Trophoblast cell (in vitro differentiated cells and primary cell): Measurements from ENCODE around the gene HMG20B. TPM values are rescaled to one million over a fixed set of nuclear protein-coding genes. Genes with fewer than 3 reads are reported as not detected.

ENCODE experiments used
- DNase-seq, 2 donors: peaks; one replicate each; pipeline ENCODE4 v3.0.0-alpha.2; 2016
- H2AFZ ChIP-seq: 2 replicates; pipeline ENCODE4 v1.6.1; 2013; ENCODE audit warnings: low read length, moderate library complexity, mild to moderate bottlenecking; ENCODE audit not compliant: insufficient read depth, poor library complexity
- H2AK5ac ChIP-seq: 2 replicates; pipeline ENCODE4 v1.6.1; 2013; ENCODE audit warnings: mild to moderate bottlenecking, low read length
- H2BK120ac ChIP-seq: 2 replicates; pipeline ENCODE4 v1.6.1; 2013; ENCODE audit warnings: low read length, mild to moderate bottlenecking, moderate library complexity; ENCODE audit not compliant: insufficient read depth, poor library complexity
- H2BK12ac ChIP-seq: 2 replicates; pipeline ENCODE4 v1.6.1; 2013; ENCODE audit warnings: mild to moderate bottlenecking, low read length, moderate library complexity
- H2BK5ac ChIP-seq: 2 replicates; pipeline ENCODE4 v1.6.1; 2013; ENCODE audit warnings: low read length, low read depth, moderate library complexity, mild to moderate bottlenecking; ENCODE audit not compliant: poor library complexity
- H3K14ac ChIP-seq: 2 replicates; pipeline ENCODE4 v1.6.1; 2013; ENCODE audit warnings: mild to moderate bottlenecking, low read length
- H3K18ac ChIP-seq: 2 replicates; pipeline ENCODE4 v1.6.1; 2013; ENCODE audit warnings: mild to moderate bottlenecking, low read length
- H3K23ac ChIP-seq: 2 replicates; pipeline ENCODE4 v1.6.1; 2013; ENCODE audit warnings: low read length
- H3K27ac ChIP-seq: 2 replicates; pipeline ENCODE4 v1.5.1; 2013; ENCODE audit warnings: low read depth, mild to moderate bottlenecking, inconsistent platforms, low read length, moderate library complexity
- H3K27me3 ChIP-seq: 2 replicates; pipeline ENCODE4 v1.6.1; 2013; ENCODE audit warnings: inconsistent platforms, mild to moderate bottlenecking, low read length, moderate library complexity; ENCODE audit not compliant: insufficient read depth
- H3K36me3 ChIP-seq, 2 experiments: 1 replicate in 1 of 2; 2 replicates in 1 of 2; pipeline ENCODE4 v1.6.1; 2013; ENCODE audit warnings: low read length in 2 of 2, mild to moderate bottlenecking in 2 of 2, moderate library complexity in 1 of 2; ENCODE audit not compliant: insufficient read depth in 2 of 2, control insufficient read depth in 1 of 2
- H3K4ac ChIP-seq: 2 replicates; pipeline ENCODE4 v1.6.1; 2013; ENCODE audit warnings: low read depth, mild to moderate bottlenecking, low read length, moderate library complexity
- H3K4me1 ChIP-seq, 2 experiments: 1 replicate in 1 of 2; 2 replicates in 1 of 2; pipeline ENCODE4 v1.6.1; 2013; ENCODE audit warnings: low read length in 2 of 2, mild to moderate bottlenecking in 2 of 2, moderate library complexity in 1 of 2; ENCODE audit not compliant: insufficient read depth in 2 of 2, control insufficient read depth in 1 of 2
- H3K4me2 ChIP-seq: 2 replicates; pipeline ENCODE4 v1.6.1; 2013; ENCODE audit warnings: inconsistent platforms, mild to moderate bottlenecking, low read length, moderate library complexity
- H3K4me3 ChIP-seq: 2 replicates; pipeline ENCODE4 v1.5.1; 2013; ENCODE audit warnings: mild to moderate bottlenecking, low read depth, low read length, inconsistent platforms
- H3K79me1 ChIP-seq: one replicate; pipeline ENCODE4 v1.6.1; 2013; ENCODE audit warnings: low read length
- H3K79me2 ChIP-seq: 2 replicates; pipeline ENCODE4 v1.6.1; 2013; ENCODE audit warnings: low read length, mild to moderate bottlenecking; ENCODE audit not compliant: control insufficient read depth, insufficient read depth, poor library complexity
- H3K9ac ChIP-seq: 2 replicates; pipeline ENCODE4 v1.6.1; 2013; ENCODE audit warnings: mild to moderate bottlenecking, low read length
- H3K9me3 ChIP-seq: 2 replicates; pipeline ENCODE4 v1.6.1; 2013; ENCODE audit warnings: low read depth, mild to moderate bottlenecking, control low read depth, inconsistent platforms, low read length; ENCODE audit not compliant: insufficient read depth
- H4K12ac ChIP-seq: 2 replicates; pipeline ENCODE4 v1.6.1; 2013; ENCODE audit warnings: low read depth, mild to moderate bottlenecking, low read length, moderate library complexity
- H4K8ac ChIP-seq: 2 replicates; pipeline ENCODE4 v1.6.1; 2013; ENCODE audit warnings: low read depth, mild to moderate bottlenecking, low read length, moderate library complexity
- H4K91ac ChIP-seq: one replicate; pipeline ENCODE4 v1.6.1; 2013; ENCODE audit warnings: low read depth, mild to moderate bottlenecking, low read length, moderate library complexity
- WGBS: extraction: QIAGEN DNeasy Blood & Tissue Kit; methylation state at CpG from one replicate; pipeline ENCODE4 v1.1.7; 2013; ENCODE audit warnings: missing lambda C conversion rate; ENCODE audit not compliant: insufficient read length, insufficient coverage; ENCODE audit errors: extremely low coverage; 5-methylcytosine and 5-hydroxymethylcytosine counted together
- polyA plus RNA-seq: library from polyadenylated mRNA; stranded (reverse); fragments of 200-250 nt; gene quantifications from 2 replicates; pipeline ENCODE4 v1.2.3, GENCODE V29; 2013

The HMG20B gene
- 165 and 170 TPM in 2 replicates for polyA plus RNA-seq

GRCh38 chr19:3572855-3573161, at the start of gene HMG20B:
TSS of gene HMG20B (plus strand) at chr19:3572944. CDS start at chr19:3573310, 366 bp downstream.
- WGBS, result no CpG with 5 or more reads among the region's 30 CpGs
- no peak for DNase-seq

GRCh38 chr19:3523361-3524077, 49.2 kb upstream of the HMG20B start:
- Histone ChIP-seq H2BK120ac (no peak overlapping the region), H2BK12ac (no peak overlapping the region), H3K4me3 (no peak overlapping the region), H4K91ac (no peak overlapping the region), H2BK5ac (no peak overlapping the region), H3K4me2 (no peak overlapping the region), H4K8ac (no peak overlapping the region), H3K4me1 (peaks cover 17 to 29% of the 10 kb centered on the region in 2 experiments), H3K9me3 (no peaks in the 10 kb centered on the region), H3K9ac (no peak overlapping the region), H3K23ac (no peak overlapping the region), H3K27ac (no peak overlapping the region), H3K27me3 (no peaks in the 10 kb centered on the region), H3K18ac (no peak overlapping the region), H3K4ac (no peak overlapping the region), H3K14ac (no peak overlapping the region), H3K36me3 (peaks cover 74 to 80% of the 10 kb centered on the region in 2 experiments), H3K79me2 (peaks cover 7% of the 10 kb centered on the region), H2AK5ac (no peak overlapping the region), H2AFZ (no peak overlapping the region), H4K12ac (no peak overlapping the region), H3K79me1 (peaks cover 4% of the 10 kb centered on the region)
- whole genome bisulfite sequencing, result no CpG with 5 or more reads among the region's 21 CpGs
- no peak for DNase-seq

More at GRCh38 chr19:3572855-3573161, at the start of gene HMG20B:
- peak within 1 kb of the TSS; percentile 98 for H3K18ac ChIP-seq
- H3K9me3 ChIP-seq, result peaks cover 2% of the 10 kb centered on the region
- H3K4me2 ChIP-seq, result peak within 1 kb of the TSS; percentile 98
- no peaks in the 10 kb centered on the region for H3K27me3 ChIP-seq
- H3K36me3 ChIP-seq, result peaks cover 20 to 23% of the 10 kb centered on the region in 2 experiments
- H3K4me1 ChIP-seq, result peaks cover 17 to 20% of the 10 kb centered on the region in 2 experiments
- peak within 1 kb of the TSS; percentile 60 for H2AK5ac ChIP-seq
- H4K91ac ChIP-seq, result peak within 1 kb of the TSS; percentile 81
- peaks cover 8% of the 10 kb centered on the region for H3K79me2 ChIP-seq
- H2AFZ ChIP-seq, result peak within 1 kb of the TSS; percentile 45
- peak within 1 kb of the TSS; percentile 82 for H2BK5ac ChIP-seq
- H3K14ac ChIP-seq, result peak within 1 kb of the TSS; percentile 86
- H3K4ac ChIP-seq, result peak within 1 kb of the TSS; percentile 80
- H3K23ac ChIP-seq, result no peak within 1 kb of the TSS
- H3K79me1 ChIP-seq, result peaks cover 13% of the 10 kb centered on the region
- peak within 1 kb of the TSS; percentile 69 for H2BK12ac ChIP-seq
- peak within 1 kb of the TSS; percentile 82 for H4K12ac ChIP-seq
- H3K27ac ChIP-seq, result peak within 1 kb of the TSS; percentile 31
- H3K4me3 ChIP-seq, result peak within 1 kb of the TSS; percentile 80
- peak within 1 kb of the TSS; percentile 85 for H3K9ac ChIP-seq
- H4K8ac ChIP-seq, result peak within 1 kb of the TSS; percentile 81
- peak within 1 kb of the TSS; percentile 86 for H2BK120ac ChIP-seq

GRCh38 chr19:3524078-3524842, 48.5 kb upstream of the HMG20B start:
- DNase-seq, result no peak
- WGBS, result no CpG with 5 or more reads among the region's 33 CpGs
- H3K14ac ChIP-seq, result no peak overlapping the region
- no peak overlapping the region for H2BK5ac ChIP-seq
- H2BK12ac ChIP-seq, result no peak overlapping the region
- H4K8ac ChIP-seq, result no peak overlapping the region
- no peak overlapping the region for H3K18ac ChIP-seq
- H3K4ac ChIP-seq, result no peak overlapping the region
- no peak overlapping the region for H4K91ac ChIP-seq
- no peak overlapping the region for H3K4me2 ChIP-seq
- no peaks in the 10 kb centered on the region for H3K9me3 ChIP-seq
- H3K79me1 ChIP-seq, result peaks cover 4% of the 10 kb centered on the region
- H2BK120ac ChIP-seq, result no peak overlapping the region
- H2AK5ac ChIP-seq, result no peak overlapping the region
- no peak overlapping the region for H3K23ac ChIP-seq
- H3K27me3 ChIP-seq, result no peaks in the 10 kb centered on the region
- peaks cover 5% of the 10 kb centered on the region for H3K79me2 ChIP-seq
- no peak overlapping the region for H3K9ac ChIP-seq
- H2AFZ ChIP-seq, result no peak overlapping the region
- no peak overlapping the region for H3K27ac ChIP-seq
- H3K4me3 ChIP-seq, result no peak overlapping the region
- peaks cover 17 to 23% of the 10 kb centered on the region in 2 experiments for H3K4me1 ChIP-seq
- no peak overlapping the region for H4K12ac ChIP-seq
- peaks cover 72 to 78% of the 10 kb centered on the region in 2 experiments for H3K36me3 ChIP-seq

- Histone ChIP-seq H4K91ac (no peak overlapping the region), H3K4me3 (no peak overlapping the region), H3K18ac (no peak overlapping the region), H3K27me3 (no peaks in the 10 kb centered on the region), H3K36me3 (peaks cover 65 to 75% of the 10 kb centered on the region in 2 experiments), H3K14ac (no peak overlapping the region), H3K79me2 (peaks cover 5% of the 10 kb centered on the region), H3K79me1 (peaks cover 4% of the 10 kb centered on the region), H4K8ac (no peak overlapping the region), H2AK5ac (no peak overlapping the region), H2BK120ac (no peak overlapping the region), H3K23ac (no peak overlapping the region), H4K12ac (no peak overlapping the region), H2BK12ac (no peak overlapping the region), H3K4ac (no peak overlapping the region), H2AFZ (no peak overlapping the region), H3K4me2 (no peak overlapping the region), H3K9ac (no peak overlapping the region), H3K9me3 (no peaks in the 10 kb centered on the region), H2BK5ac (no peak overlapping the region), H3K27ac (no peak overlapping the region), H3K4me1 (peaks cover 14 to 16% of the 10 kb centered on the region in 2 experiments)
- no CpG with 5 or more reads among the region's 20 CpGs for WGBS
- DNase-seq, result no peak
Observed at GRCh38 chr19:3524904-3525451, 47.8 kb upstream of the HMG20B start.
